Stomach (tissue), 4 donors: ENCODE data around the gene PTPN3.

Experiments used
- CTCF ChIP-seq, 7 experiments: fragments of 450-650 bp in 4 of 7; fragments of 200-600 bp in 3 of 7; sonication (generic) in 3 of 7; IDR thresholded peaks; one replicate each; pipeline ENCODE4 v1.5.1; 2016 to 2019; ENCODE audit warnings: antibody characterized with exemption in 7 of 7, control low read depth in 2 of 7, mild to moderate bottlenecking in 1 of 7
- POLR2AphosphoS5 ChIP-seq, 3 donors: sonication (generic); formaldehyde crosslinking; IDR thresholded peaks; one replicate each; pipeline ENCODE4 v1.6.1; 2016; ENCODE audit warnings: antibody characterized with exemption in 3 of 3

DNA sequence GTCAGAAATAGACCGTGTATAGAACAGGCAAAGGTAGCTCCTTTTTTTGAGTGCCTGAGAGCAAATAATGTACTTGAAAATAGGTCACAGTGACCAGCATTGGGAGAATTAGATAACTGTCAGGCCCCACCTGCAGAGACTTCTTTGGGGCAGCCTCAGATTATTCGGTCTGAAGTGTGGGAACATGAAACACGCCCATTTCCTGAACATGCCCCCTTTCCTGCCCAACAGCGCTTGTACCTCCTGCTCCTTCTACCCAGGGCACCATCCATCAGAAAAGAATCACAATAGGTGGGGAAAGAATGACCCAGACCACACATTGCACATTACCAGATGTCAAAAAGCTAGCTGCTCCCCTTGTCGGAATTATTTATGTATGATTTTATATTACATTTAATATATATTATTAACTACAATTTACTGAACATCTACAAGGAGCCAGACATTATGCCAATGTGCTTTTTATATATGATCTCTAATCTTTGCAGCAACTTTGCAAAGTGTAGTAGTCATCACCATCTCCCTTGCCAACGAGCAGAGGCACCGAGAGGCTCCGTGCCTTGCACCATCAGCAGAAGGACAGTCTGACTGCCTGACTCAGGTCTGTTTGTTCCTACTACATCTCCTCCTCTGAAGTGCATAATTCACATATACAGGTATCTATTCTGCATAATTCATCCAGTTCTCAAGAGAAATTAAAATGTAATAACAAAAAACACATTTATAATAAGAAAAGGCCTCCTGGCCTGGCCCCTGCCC, 39.5 kb downstream of the PTPN3 start:
- TF ChIP-seq CTCF (IDR thresholded peaks at IDR 0.05) (no peak), POLR2AphosphoS5 (IDR thresholded peaks at IDR 0.05) (no peak)
